ENCODE measurements around the gene FAM241B. TPM values are rescaled to one million over a fixed set of nuclear protein-coding genes. Genes with fewer than 3 reads are reported as not detected.

FAM241B gene
- total and polyA plus RNA-seq, 2 of the 4 experiments (the other 2 are of a cell fraction), result 0.18 to 1.4 TPM

DNA sequence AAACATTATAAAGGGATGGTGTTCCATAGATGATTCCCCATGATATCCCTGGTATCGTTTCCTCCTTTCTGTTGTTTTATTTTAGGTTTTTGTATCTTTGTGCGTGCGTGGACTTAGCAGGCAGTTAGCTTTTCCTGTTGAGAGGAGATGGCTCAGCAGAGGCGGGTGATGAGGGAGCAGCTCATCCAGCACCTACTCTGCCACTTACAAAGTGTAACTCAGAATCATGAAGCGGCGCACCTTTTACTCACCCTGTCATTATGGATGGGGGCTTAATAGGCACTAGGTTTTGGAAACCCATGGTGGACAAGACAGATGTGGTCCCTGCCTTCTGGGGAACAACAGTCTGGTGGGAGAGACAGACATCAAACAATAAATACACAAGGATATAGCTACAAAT lies 17.1 kb downstream of the FAM241B start:
- ChIA-PET CTCF (interaction anchor here (0.6 to 1.9 kb wide), 2 partner anchors 142 to 267 kb away, joined by 3 to 6 read pairs; no protein-coding TSS in a partner anchor), POLR2A (ENCODE audit: unreplicated experiment) (no interaction called here)
- Histone ChIP-seq H4K5ac (ENCODE audit: low read depth, low read length) (no peak overlapping the region), H3K27me3 (ENCODE audit: control insufficient read depth, insufficient read depth, low read length) (peaks cover 56% of the 10 kb centered on the region), H4K20me1 (ENCODE audit: insufficient read depth, low read length) (0 out of 2 replicates have a peak, but pooled peaks cover 5% of the 10 kb centered on the region), H2AK9ac (replicated peaks; ENCODE audit: low read depth, low read length, poor library complexity) (no peak overlapping the region), H3K9ac (ENCODE audit: low read depth, low read length) (no peak overlapping the region), H3K14ac (replicated peaks; ENCODE audit: low read depth, low read length) (no peak overlapping the region), H2BK20ac (ENCODE audit: low read depth, low read length) (no peak overlapping the region), H3K23ac (ENCODE audit: low read depth, low read length) (no peak overlapping the region), H3K4me2 (ENCODE audit: low read depth, low read length) (no peak overlapping the region), H4K91ac (ENCODE audit: insufficient read depth, low read depth, low read length) (no peak overlapping the region), H2BK120ac (ENCODE audit: low read depth, low read length) (no peak overlapping the region), H2AFZ (replicated peaks; ENCODE audit: low read length, poor library complexity) (no peak overlapping the region), H3K4me1 (ENCODE audit: control insufficient read depth, insufficient read depth, low read length) (no peaks in the 10 kb centered on the region), H4K8ac (ENCODE audit: low read depth in 2 of 2, low read length in 2 of 2) (no peak overlapping the region), H3K27ac (ENCODE audit: insufficient read depth, low read length) (no peak overlapping the region), H3K18ac (ENCODE audit: low read depth, low read length) (no peak overlapping the region), H3K36me3 (ENCODE audit: control insufficient read depth, insufficient read depth, low read length) (no peaks in the 10 kb centered on the region), H3K4ac (ENCODE audit: low read depth, low read length) (no peak overlapping the region), H3K9me1 (ENCODE audit: insufficient read depth, low read length) (no peaks in the 10 kb centered on the region), H2AK5ac (ENCODE audit: low read depth, low read length) (no peak overlapping the region), H3K9me3 (ENCODE audit: control insufficient read depth, insufficient read depth, low read length) (no peaks in the 10 kb centered on the region), H3K79me1 (ENCODE audit: low read depth in 1 of 2, low read length in 2 of 2) (no peaks in the 10 kb centered on the region), H2BK15ac (ENCODE audit: low read depth, low read length) (no peak overlapping the region), H3K56ac (ENCODE audit: extremely low read depth, insufficient read depth, low read length) (no peak overlapping the region), H3K4me3 (ENCODE audit: insufficient read depth, low read depth, low read length) (no peak overlapping the region), H2BK5ac (ENCODE audit: low read depth, low read length, poor library complexity, severe bottlenecking) (no peak overlapping the region)
- intact Hi-C loops (cut with micrococcal nuclease) (no loop called here), dilution Hi-C loops (cut with HindIII; ENCODE audit: low sequenced_read_pairs, unreplicated experiment) (no loop called here), in situ Hi-C loops (cut with MboI; ENCODE audit: low sequenced_read_pairs) (loop anchor here (10.0 kb wide), 1 partner anchor 158 kb away; the partner anchor contains the start of gene COL13A1)
- BruUV-seq (replicated peaks), result no TSS peak
- DNase-seq, result no peak
- no CpG with 5 or more reads among the region's 6 CpGs for WGBS, 2 experiments (ENCODE audit: extremely low coverage in 2 of 2, insufficient read length in 1 of 2)
- no peak for ATAC-seq (ENCODE audit: low read depth)
- TF ChIP-seq MAFK (IDR thresholded peaks at IDR 0.05; ENCODE audit: low read depth, low read length), result no peak
- TF ChIP-seq RCOR1 (IDR thresholded peaks at IDR 0.05; ENCODE audit: insufficient replicate concordance, low read length), result no peak
- TF ChIP-seq BHLHE40 (IDR thresholded peaks at IDR 0.05; ENCODE audit: low read depth, low read length), result no peak
- TF ChIP-seq, protein P1, sequence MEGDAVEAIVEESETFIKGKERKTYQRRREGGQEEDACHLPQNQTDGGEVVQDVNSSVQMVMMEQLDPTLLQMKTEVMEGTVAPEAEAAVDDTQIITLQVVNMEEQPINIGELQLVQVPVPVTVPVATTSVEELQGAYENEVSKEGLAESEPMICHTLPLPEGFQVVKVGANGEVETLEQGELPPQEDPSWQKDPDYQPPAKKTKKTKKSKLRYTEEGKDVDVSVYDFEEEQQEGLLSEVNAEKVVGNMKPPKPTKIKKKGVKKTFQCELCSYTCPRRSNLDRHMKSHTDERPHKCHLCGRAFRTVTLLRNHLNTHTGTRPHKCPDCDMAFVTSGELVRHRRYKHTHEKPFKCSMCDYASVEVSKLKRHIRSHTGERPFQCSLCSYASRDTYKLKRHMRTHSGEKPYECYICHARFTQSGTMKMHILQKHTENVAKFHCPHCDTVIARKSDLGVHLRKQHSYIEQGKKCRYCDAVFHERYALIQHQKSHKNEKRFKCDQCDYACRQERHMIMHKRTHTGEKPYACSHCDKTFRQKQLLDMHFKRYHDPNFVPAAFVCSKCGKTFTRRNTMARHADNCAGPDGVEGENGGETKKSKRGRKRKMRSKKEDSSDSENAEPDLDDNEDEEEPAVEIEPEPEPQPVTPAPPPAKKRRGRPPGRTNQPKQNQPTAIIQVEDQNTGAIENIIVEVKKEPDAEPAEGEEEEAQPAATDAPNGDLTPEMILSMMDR (conservative IDR thresholded peaks at IDR 0.05; ENCODE audit: low read depth, low read length), result no peak
- no peak for TF ChIP-seq RFX5 (IDR thresholded peaks at IDR 0.05; ENCODE audit: low read depth, low read length)
- no peak for TF ChIP-seq CEBPB (IDR thresholded peaks at IDR 0.05; ENCODE audit: low read depth, low read length)
- no peak for TF ChIP-seq CHD1 (IDR thresholded peaks at IDR 0.05; ENCODE audit: low read depth, low read length)
- no peak for TF ChIP-seq FOS (IDR thresholded peaks at IDR 0.05; ENCODE audit: low read depth, low read length)

All from IMR-90 (cell line).